ENCODE data around the gene ERC2. TPM values are rescaled to one million over a fixed set of nuclear protein-coding genes. Genes with fewer than 3 reads are reported as not detected.

The ERC2 gene
- total and polyA plus RNA-seq, 7 donors = 0.52 to 5.7 (median 1.2) TPM; not detected in 2

GRCh38 chr3:56363720-56364119, 104.5 kb downstream of the ERC2 start:
- intact Hi-C loops (cut with DNase I) = no loop called here
- Histone ChIP-seq H3K27me3 (no peaks in the 10 kb centered on the region), H3K36me3 (no peaks in the 10 kb centered on the region), H3K9me3 (no peaks in the 10 kb centered on the region), H3K27ac (no peak overlapping the region), H3K4me3 (no peak overlapping the region), H3K4me1 (no peaks in the 10 kb centered on the region)
- no peak for DNase-seq
- WGBS, 2 donors = 66 to 69% methylated on average over 1 of the region's 1 CpG
- no peak for TF ChIP-seq EP300 (IDR thresholded peaks at IDR 0.05)
- TF ChIP-seq POLR2AphosphoS5 (IDR thresholded peaks at IDR 0.05) = no peak
- no peak for TF ChIP-seq POLR2A (IDR thresholded peaks at IDR 0.05)
- TF ChIP-seq CTCF (IDR thresholded peaks at IDR 0.05) = no peak

- WGBS, 2 donors = 89% methylated on average over 2 of the region's 2 CpGs
- H3K36me3 ChIP-seq = no peaks in the 10 kb centered on the region
- no peak overlapping the region for H3K27ac ChIP-seq
- no peak for DNase-seq
- no peaks in the 10 kb centered on the region for H3K4me1 ChIP-seq
- no peaks in the 10 kb centered on the region for H3K27me3 ChIP-seq
- H3K4me3 ChIP-seq = no peak overlapping the region
- no peak for TF ChIP-seq POLR2A (IDR thresholded peaks at IDR 0.05)
- TF ChIP-seq EP300 (IDR thresholded peaks at IDR 0.05) = no peak
- TF ChIP-seq CTCF (IDR thresholded peaks at IDR 0.05) = no peak
- TF ChIP-seq POLR2AphosphoS5 (IDR thresholded peaks at IDR 0.05) = no peak
- H3K9me3 ChIP-seq = no peaks in the 10 kb centered on the region
- intact Hi-C loops (cut with DNase I) = no loop called here
Measured at GRCh38 chr3:56361731-56362130, 106.5 kb downstream of the ERC2 start.

- intact Hi-C loops (cut with DNase I) = no loop called here
- no peak overlapping the region for H3K27ac ChIP-seq
- H3K4me1 ChIP-seq = no peaks in the 10 kb centered on the region
- no peak for DNase-seq
- H3K27me3 ChIP-seq = no peaks in the 10 kb centered on the region
- no peak overlapping the region for H3K4me3 ChIP-seq
- no peaks in the 10 kb centered on the region for H3K9me3 ChIP-seq
- 38 to 62% methylated on average over 3 of the region's 3 CpGs for WGBS, 2 donors
- no peak for TF ChIP-seq CTCF (IDR thresholded peaks at IDR 0.05)
- TF ChIP-seq POLR2A (IDR thresholded peaks at IDR 0.05) = no peak
- TF ChIP-seq POLR2AphosphoS5 (IDR thresholded peaks at IDR 0.05) = no peak
- no peak for TF ChIP-seq EP300 (IDR thresholded peaks at IDR 0.05)
- H3K36me3 ChIP-seq = no peaks in the 10 kb centered on the region
Measured at GRCh38 chr3:56357266-56357665, 111.0 kb downstream of the ERC2 start.

GRCh38 chr3:56356808-56357207, 111.5 kb downstream of the ERC2 start:
- Histone ChIP-seq H3K36me3 (no peaks in the 10 kb centered on the region), H3K9me3 (no peaks in the 10 kb centered on the region), H3K4me3 (no peak overlapping the region), H3K27ac (no peak overlapping the region), H3K27me3 (no peaks in the 10 kb centered on the region), H3K4me1 (no peaks in the 10 kb centered on the region)
- TF ChIP-seq POLR2AphosphoS5 (IDR thresholded peaks at IDR 0.05) (no peak), EP300 (IDR thresholded peaks at IDR 0.05) (no peak), POLR2A (IDR thresholded peaks at IDR 0.05) (no peak), CTCF (IDR thresholded peaks at IDR 0.05) (no peak)
- intact Hi-C loops (cut with DNase I) = no loop called here
- no peak for DNase-seq

- no peak for TF ChIP-seq POLR2A (IDR thresholded peaks at IDR 0.05)
- no peaks in the 10 kb centered on the region for H3K9me3 ChIP-seq
- intact Hi-C loops (cut with DNase I) = no loop called here
- no peaks in the 10 kb centered on the region for H3K4me1 ChIP-seq
- no peak overlapping the region for H3K4me3 ChIP-seq
- no peaks in the 10 kb centered on the region for H3K27me3 ChIP-seq
- DNase-seq = no peak
- H3K36me3 ChIP-seq = no peaks in the 10 kb centered on the region
- 79 to 87% methylated on average over 7 of the region's 7 CpGs for WGBS, 2 donors
- no peak overlapping the region for H3K27ac ChIP-seq
Measured at GRCh38 chr3:56355570-56356185, 112.6 kb downstream of the ERC2 start.
